IMR-90 (cell line): Measurements from ENCODE around the gene PCMTD2. TPM values are rescaled to one million over a fixed set of nuclear protein-coding genes. Genes with fewer than 3 reads are reported as not detected.
A peak's percentile ranks its signal among the peaks of the same experiment; 100 is the strongest.
"Not testable (repeated sequence)": the region's sequence is repeated elsewhere in the genome, so short reads cannot be mapped to it uniquely, and the experiment has no call there.

Experiments
- ATAC-seq: fragments of 200-7000 bp; cut with Tn5 transposase; 2 replicates; pipeline ENCODE4 v1.9.1; 2020; ENCODE audit warnings: low read depth, mild to moderate bottlenecking, moderate library complexity
- BruUV-seq: library from RNA; stranded (reverse); fragments of 400-500 nt; replicated peaks from 2 replicates; lab custom pipeline; 2021; lab: Mats Ljungman, UMichigan
- CTCF ChIA-PET: fragments of 300-600 bp; formaldehyde crosslinking; extraction: SDS; loops from one replicate; lab custom pipeline; 2021; ENCODE audit warnings: antibody characterized with exemption; lab: Yijun Ruan, JAX
- POLR2A ChIA-PET: fragments of 300-600 bp; sonication (Branson Sonifier 250); formaldehyde crosslinking; loops from one replicate; lab custom pipeline; 2022; ENCODE audit warnings: antibody characterized with exemption; ENCODE audit not compliant: unreplicated experiment; lab: Charles Lee
- DNase-seq: peaks from one replicate; pipeline ENCODE4 v3.0.0; 2013
- H2AFZ ChIP-seq: replicated peaks from 2 replicates; pipeline ENCODE3; 2013; ENCODE audit warnings: low read length, mild to moderate bottlenecking; ENCODE audit not compliant: poor library complexity
- H2AK5ac ChIP-seq: 2 replicates; pipeline ENCODE4 v1.6.1; 2013; ENCODE audit warnings: low read depth, low read length, inconsistent platforms
- H2AK9ac ChIP-seq: replicated peaks from 2 replicates; pipeline ENCODE3; 2013; ENCODE audit warnings: mild to moderate bottlenecking, low read depth, low read length, moderate library complexity; ENCODE audit not compliant: poor library complexity
- H2BK120ac ChIP-seq: 2 replicates; pipeline ENCODE4 v1.6.1; 2013; ENCODE audit warnings: low read depth, low read length, inconsistent platforms
- H2BK15ac ChIP-seq: 3 replicates; pipeline ENCODE4 v1.6.1; 2013; ENCODE audit warnings: low read depth, low read length, inconsistent platforms
- H2BK20ac ChIP-seq: 2 replicates; pipeline ENCODE4 v1.6.1; 2013; ENCODE audit warnings: low read depth, mild to moderate bottlenecking, inconsistent platforms, low read length, moderate library complexity
- H2BK5ac ChIP-seq: 2 replicates; pipeline ENCODE4 v1.6.1; 2013; ENCODE audit warnings: mild to moderate bottlenecking, low read depth, low read length, inconsistent platforms; ENCODE audit not compliant: poor library complexity, severe bottlenecking
- H3K14ac ChIP-seq: replicated peaks from 2 replicates; pipeline ENCODE4 v1.6.1; 2013; ENCODE audit warnings: low read depth, low read length, inconsistent platforms
- H3K18ac ChIP-seq: 2 replicates; pipeline ENCODE4 v1.6.1; 2013; ENCODE audit warnings: low read depth, low read length, control low read depth
- H3K23ac ChIP-seq: 2 replicates; pipeline ENCODE4 v1.6.1; 2013; ENCODE audit warnings: low read depth, low read length, inconsistent platforms
- H3K27ac ChIP-seq: 2 replicates; pipeline ENCODE4 v1.5.1; 2013; ENCODE audit warnings: mild to moderate bottlenecking, control low read depth, low read length; ENCODE audit not compliant: insufficient read depth
- H3K27me3 ChIP-seq: 2 replicates; pipeline ENCODE4 v1.6.1; 2013; ENCODE audit warnings: low read length; ENCODE audit not compliant: control insufficient read depth, insufficient read depth
- H3K36me3 ChIP-seq: 2 replicates; pipeline ENCODE4 v1.6.1; 2013; ENCODE audit warnings: low read length, mixed read lengths; ENCODE audit not compliant: control insufficient read depth, insufficient read depth
- H3K4ac ChIP-seq: 2 replicates; pipeline ENCODE4 v1.6.1; 2013; ENCODE audit warnings: low read depth, low read length, inconsistent platforms
- H3K4me1 ChIP-seq: 2 replicates; pipeline ENCODE4 v1.6.1; 2013; ENCODE audit warnings: low read length, mixed read lengths; ENCODE audit not compliant: control insufficient read depth, insufficient read depth
- H3K4me2 ChIP-seq: 2 replicates; pipeline ENCODE4 v1.6.1; 2013; ENCODE audit warnings: low read depth, mild to moderate bottlenecking, control low read depth, low read length, moderate library complexity
- H3K4me3 ChIP-seq: 2 replicates; pipeline ENCODE4 v1.5.1; 2013; ENCODE audit warnings: low read depth, mild to moderate bottlenecking, control low read depth, low read length, moderate library complexity; ENCODE audit not compliant: insufficient read depth
- H3K56ac ChIP-seq: 2 replicates; pipeline ENCODE4 v1.6.1; 2013; ENCODE audit warnings: low read length, inconsistent platforms; ENCODE audit not compliant: insufficient read depth; ENCODE audit errors: extremely low read depth
- H3K79me1 ChIP-seq, 2 experiments: 2 replicates each; pipeline ENCODE4 v1.6.1; 2013; ENCODE audit warnings: low read length in 2 of 2, inconsistent platforms in 1 of 2, low read depth in 1 of 2
- H3K9ac ChIP-seq: 2 replicates; pipeline ENCODE4 v1.6.1; 2013; ENCODE audit warnings: low read depth, low read length, control low read depth
- H3K9me1 ChIP-seq: 2 replicates; pipeline ENCODE4 v1.6.1; 2013; ENCODE audit warnings: low read length, inconsistent platforms; ENCODE audit not compliant: insufficient read depth
- H3K9me3 ChIP-seq: 2 replicates; pipeline ENCODE4 v1.6.1; 2013; ENCODE audit warnings: low read length; ENCODE audit not compliant: control insufficient read depth, insufficient read depth
- H4K20me1 ChIP-seq: 2 replicates; pipeline ENCODE4 v1.6.1; 2013; ENCODE audit warnings: low read length, inconsistent platforms; ENCODE audit not compliant: insufficient read depth
- H4K5ac ChIP-seq: 2 replicates; pipeline ENCODE4 v1.6.1; 2013; ENCODE audit warnings: mild to moderate bottlenecking, low read depth, low read length, control low read depth
- H4K8ac ChIP-seq, 2 experiments: 2 replicates each; pipeline ENCODE4 v1.6.1; 2013; ENCODE audit warnings: low read depth in 2 of 2, low read length in 2 of 2, control low read depth in 1 of 2, inconsistent platforms in 1 of 2
- H4K91ac ChIP-seq: 2 replicates; pipeline ENCODE4 v1.6.1; 2013; ENCODE audit warnings: low read depth, low read length, inconsistent platforms; ENCODE audit not compliant: insufficient read depth
- WGBS, 2 experiments: methylation state at CpG; one replicate each; pipeline versions ENCODE4 v1.1.5 to v1.1.7; 2013; ENCODE audit warnings: missing lambda C conversion rate in 2 of 2; ENCODE audit not compliant: insufficient read length in 1 of 2; ENCODE audit errors: extremely low coverage in 2 of 2; 5-methylcytosine and 5-hydroxymethylcytosine counted together
- dilution Hi-C: fragments of 300-500 bp; cut with HindIII; formaldehyde crosslinking; loops from one replicate; pipeline ENCODE4 v1.14.3; 2018; ENCODE audit warnings: low sequenced_read_pairs; ENCODE audit not compliant: unreplicated experiment
- in situ Hi-C: fragments of 300-500 bp; cut with MboI; formaldehyde crosslinking; loops from 3 replicates; pipeline ENCODE4 v1.14.3; 2019; ENCODE audit warnings: low sequenced_read_pairs, inconsistent platforms, mixed read lengths
- intact Hi-C: fragments of 100-400 bp; cut with micrococcal nuclease; formaldehyde crosslinking; loops from 2 replicates; pipeline ENCODE4 v1.10.0; 2022
- polyA plus RNA-seq, 3 experiments: library from polyadenylated mRNA; depleted of rRNA; stranded (reverse); fragments of >200 nt; gene quantifications; 2 replicates each; pipeline ENCODE4 v1.2.3, GENCODE V29; 2012; ENCODE audit warnings: low replicate concordance in 1 of 3
- total RNA-seq: library from RNA; depleted of rRNA; stranded (reverse); fragments of >200 nt; gene quantifications from 2 replicates; pipeline ENCODE4 v1.2.3, GENCODE V29; 2012

The PCMTD2 gene
- total and polyA plus RNA-seq, 2 of the 4 experiments (the other 2 are of a cell fraction) = 23.6 to 28.3 TPM

DNA sequence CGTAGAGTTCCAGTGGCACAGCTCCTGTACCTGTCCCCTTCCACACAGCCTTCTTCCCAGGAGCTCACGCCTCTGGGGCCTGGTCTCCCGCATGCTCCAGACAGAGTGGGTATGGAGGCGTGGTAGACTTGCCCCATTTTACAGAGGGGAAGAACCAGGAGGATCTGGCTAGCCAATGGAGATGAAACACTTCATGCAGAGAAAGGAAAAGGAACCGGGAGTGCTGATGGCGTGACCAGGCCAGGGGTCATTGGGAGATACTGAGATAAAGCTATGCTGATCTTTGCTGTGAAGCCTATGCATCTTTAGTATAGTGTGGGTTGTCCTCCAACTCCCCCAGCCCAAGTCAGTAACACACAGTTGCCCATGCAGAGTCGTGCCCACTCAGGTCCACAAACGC, 62.5 kb downstream of the PCMTD2 start:
- H2AFZ ChIP-seq, H3K79me1 ChIP-seq, in situ Hi-C loops, H3K23ac ChIP-seq, dilution Hi-C loops, H3K14ac ChIP-seq, H3K9me3 ChIP-seq, ATAC-seq, H3K4me2 ChIP-seq, H3K4me1 ChIP-seq, H3K27ac ChIP-seq, H3K18ac ChIP-seq, H2BK5ac ChIP-seq, CTCF ChIA-PET, H2AK9ac ChIP-seq, H3K36me3 ChIP-seq, H3K56ac ChIP-seq, POLR2A ChIA-PET, H3K9me1 ChIP-seq, H2BK120ac ChIP-seq, H4K20me1 ChIP-seq, intact Hi-C loops, DNase-seq, H3K27me3 ChIP-seq, H3K9ac ChIP-seq, H2AK5ac ChIP-seq, BruUV-seq, H3K4me3 ChIP-seq, H2BK20ac ChIP-seq: not testable (repeated sequence)
- 0 out of 4 replicates have a peak overlapping the region, but pooled peaks of 1 of the 2 experiments have one; percentile 16 for H4K8ac ChIP-seq
- 0 out of 2 replicates have a peak overlapping the region, but pooled peaks have one; percentile 37 for H4K91ac ChIP-seq
- H3K4ac ChIP-seq = peak overlapping the region; percentile 12; the same call in 1 of the 2 replicates
- H2BK15ac ChIP-seq = 0 out of 3 replicates have a peak overlapping the region, but pooled peaks have one; percentile 22
- WGBS, 2 experiments = 80% methylated on average over 2 of the region's 8 CpGs; no CpG with 5 or more reads in 1 of the 2 experiments
- peak overlapping the region; percentile 29; the same call in 1 of the 2 replicates for H4K5ac ChIP-seq
